GM23338 (cell line): ENCODE data around the gene SYTL1.

Source experiments
- CTCF ChIP-seq, 2 experiments: fragments of 200-600 bp in 1 of 2; sonication (generic) in 1 of 2; conservative IDR thresholded peaks; 2 replicates each; pipeline versions ENCODE4 v1.5.1 to v1.6.1; 2016 to 2017; ENCODE audit warnings: antibody characterized with exemption in 2 of 2, low read depth in 2 of 2, mild to moderate bottlenecking in 2 of 2, moderate library complexity in 1 of 2
- ETS1 ChIP-seq: IDR thresholded peaks from 2 replicates; pipeline ENCODE4 v1.6.1; 2016; ENCODE audit warnings: antibody characterized with exemption
- EZH2 ChIP-seq: fragments of 200-600 bp; sonication (generic); IDR thresholded peaks from one replicate; pipeline ENCODE4 v1.8.0; 2017; ENCODE audit warnings: antibody characterized with exemption, mild to moderate bottlenecking, low read depth; ENCODE audit not compliant: unreplicated experiment
- EZH2phosphoT487 ChIP-seq: fragments of 200-600 bp; sonication (generic); IDR thresholded peaks from one replicate; pipeline ENCODE4 v1.8.1; 2018; ENCODE audit warnings: antibody characterized with exemption; ENCODE audit not compliant: unreplicated experiment
- JUNB ChIP-seq: IDR thresholded peaks from one replicate; pipeline ENCODE4 v1.6.1; 2016; ENCODE audit warnings: antibody characterized with exemption; ENCODE audit not compliant: unreplicated experiment
- POLR2AphosphoS5 ChIP-seq: IDR thresholded peaks from 2 replicates; pipeline ENCODE4 v1.6.1; 2016; ENCODE audit warnings: antibody characterized with exemption, low read depth
- REST ChIP-seq: IDR thresholded peaks from one replicate; pipeline ENCODE4 v1.6.1; 2018; ENCODE audit warnings: antibody characterized with exemption; ENCODE audit not compliant: unreplicated experiment
- ZNF331 ChIP-seq: fragments of 250-450 bp; sonication (Bioruptor Pico); IDR thresholded peaks from 2 replicates; pipeline ENCODE4 v1.5.0; 2020; ENCODE audit warnings: low read depth, mild to moderate bottlenecking, moderate library complexity

- TF ChIP-seq EZH2phosphoT487 (no peak), CTCF (conservative IDR thresholded peaks at IDR 0.05; ENCODE audit: low read depth in 2 of 2) (no peak), JUNB (no peak), POLR2AphosphoS5 (peak; percentile 85), EZH2 (no peak), ZNF331 (no peak), REST (no peak), ETS1 (no peak)
These were observed 41.3 kb downstream of the SYTL1 start, which contains the start of gene CD164L2 for GRCh38 chr1:27383039-27383605.
